Skeletal muscle cell (primary cell): ENCODE measurements around the gene PRPF6.

Experiments
- DNase-seq: peaks from one replicate; pipeline ENCODE4 v3.0.0-alpha.2; 2010; ENCODE audit warnings: low read depth
- H3K4me3 ChIP-seq: 2 replicates; pipeline ENCODE4 v1.5.1; 2011; ENCODE audit warnings: low read depth, mild to moderate bottlenecking, control low read depth, low read length, moderate library complexity

Gene PRPF6

DNA sequence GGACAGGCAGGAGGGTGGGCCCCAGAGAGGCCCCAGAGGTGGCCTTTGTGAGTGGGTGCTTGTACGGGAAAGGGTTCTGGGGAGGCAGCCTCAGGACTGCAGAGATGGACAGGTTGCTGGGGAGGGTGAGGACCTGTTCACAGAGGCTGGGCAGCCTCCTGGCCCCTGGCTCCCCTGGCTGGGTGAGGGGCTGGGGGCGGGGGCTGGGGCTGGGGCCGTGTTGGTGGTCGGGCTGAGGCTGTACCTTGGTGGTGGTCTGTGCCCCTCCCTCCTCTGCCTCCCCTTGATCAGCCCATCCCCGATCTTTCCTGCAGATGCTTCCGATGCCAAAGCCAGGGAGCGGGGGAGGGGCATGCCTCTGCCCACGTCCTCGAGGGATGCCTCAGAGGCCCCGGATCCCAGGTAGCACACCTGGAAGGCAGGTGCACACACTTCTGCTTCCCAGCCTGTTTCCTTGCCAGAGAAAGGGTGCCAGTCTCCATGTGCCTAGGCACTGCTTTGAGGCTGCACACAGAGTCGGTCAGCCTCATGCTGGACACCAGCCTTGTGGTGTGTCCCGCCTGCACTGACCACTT, 86.9 kb downstream of the PRPF6 start:
- DNase-seq = no peak

DNA sequence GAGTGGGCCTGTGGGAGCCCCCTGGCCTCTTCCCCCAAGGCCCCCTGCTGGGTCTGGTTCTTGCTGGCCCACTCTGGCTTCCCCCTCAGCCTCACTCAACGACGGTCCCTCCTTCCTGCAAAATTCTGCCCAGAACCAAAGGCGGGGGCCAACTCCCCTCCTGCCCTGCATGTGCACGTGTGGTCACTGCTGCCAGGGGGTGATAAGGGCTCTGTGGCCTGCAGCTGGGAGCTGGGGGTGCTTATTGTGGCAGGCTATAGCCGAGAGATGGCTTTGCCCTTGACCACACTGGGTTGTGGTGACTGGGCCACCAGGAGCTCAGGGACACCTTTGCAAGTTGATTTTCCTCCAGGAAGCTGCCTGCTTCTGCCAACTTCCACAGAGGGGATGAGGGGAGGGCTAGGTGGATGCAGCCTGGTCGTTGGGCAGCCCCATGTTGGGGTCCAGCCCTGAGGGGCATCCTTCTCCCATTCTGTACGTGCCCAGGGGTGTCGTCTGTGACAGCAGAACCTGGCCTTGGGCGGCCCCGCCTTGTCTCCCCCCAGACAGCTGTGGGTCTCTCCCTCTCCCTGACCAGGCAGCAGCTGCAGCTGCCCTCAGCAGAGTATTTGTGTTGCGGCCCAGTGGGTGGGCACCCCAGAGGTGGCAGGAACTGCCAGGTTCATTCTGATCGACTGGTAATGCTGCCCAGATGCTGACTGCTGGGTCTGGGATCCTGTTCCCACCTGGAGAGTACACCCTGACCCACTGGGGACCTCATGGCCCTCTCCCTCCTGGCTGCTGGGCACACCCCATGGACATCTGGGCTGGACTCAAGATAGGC, 87.7 kb downstream of the PRPF6 start:
- no peak for DNase-seq
- H3K4me3 ChIP-seq = no peak overlapping the region

More for the DNA sequence above, 86.9 kb downstream of the PRPF6 start:
- H3K4me3 ChIP-seq = no peak overlapping the region

DNA sequence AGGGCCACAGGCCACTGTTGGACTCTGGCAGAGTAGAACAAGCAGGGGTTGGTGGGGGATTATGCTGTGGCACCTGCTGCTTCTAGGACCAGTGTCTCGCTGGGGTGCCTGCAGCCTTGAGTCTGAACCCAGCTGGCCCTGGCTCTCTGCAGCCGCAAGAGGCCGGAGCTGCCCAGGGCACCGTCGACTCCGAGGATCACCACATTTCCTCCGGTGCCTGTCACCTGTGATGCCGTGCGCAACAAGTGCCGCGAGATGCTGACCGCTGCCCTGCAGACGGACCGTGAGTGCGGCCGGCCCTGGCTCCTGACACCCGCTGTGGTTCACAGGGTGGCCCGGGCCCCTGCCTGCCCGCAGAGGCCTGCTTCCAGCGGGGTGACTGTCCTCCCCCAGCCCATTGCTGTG, 88.3 kb downstream of the PRPF6 start:
- H3K4me3 ChIP-seq = no peak overlapping the region
- no peak for DNase-seq

DNA sequence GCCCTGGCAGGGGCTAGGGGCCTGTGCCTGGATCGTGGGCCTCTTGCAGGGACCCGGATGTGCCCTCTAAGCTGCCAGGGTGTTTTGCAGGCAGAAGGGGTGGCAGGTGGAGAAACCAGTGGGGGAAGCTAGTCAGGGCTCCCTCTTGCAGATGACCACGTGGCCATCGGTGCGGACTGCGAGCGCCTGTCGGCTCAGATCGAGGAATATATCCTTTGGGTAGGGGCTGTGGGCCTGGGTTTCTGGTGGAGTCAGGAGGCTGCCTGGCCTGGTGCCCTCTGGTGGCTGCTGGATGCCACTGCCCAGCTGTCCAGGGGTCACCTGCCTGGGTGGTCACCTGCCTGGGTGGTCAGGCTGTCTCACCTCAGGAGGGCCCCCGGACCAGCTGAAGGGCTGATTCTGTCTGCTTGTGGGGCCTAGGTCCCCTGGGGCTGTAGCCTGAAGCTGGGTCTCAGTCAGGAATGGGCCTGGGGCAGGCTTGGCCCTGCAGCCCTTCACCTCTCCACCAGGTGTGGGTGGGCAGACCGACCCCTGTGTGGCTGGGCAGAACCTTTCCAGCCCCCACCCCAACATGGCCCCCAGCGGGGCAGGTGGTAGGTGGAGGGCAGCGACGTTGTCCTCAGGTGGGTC, 88.8 kb downstream of the PRPF6 start:
- no peak overlapping the region for H3K4me3 ChIP-seq
- no peak for DNase-seq

DNA sequence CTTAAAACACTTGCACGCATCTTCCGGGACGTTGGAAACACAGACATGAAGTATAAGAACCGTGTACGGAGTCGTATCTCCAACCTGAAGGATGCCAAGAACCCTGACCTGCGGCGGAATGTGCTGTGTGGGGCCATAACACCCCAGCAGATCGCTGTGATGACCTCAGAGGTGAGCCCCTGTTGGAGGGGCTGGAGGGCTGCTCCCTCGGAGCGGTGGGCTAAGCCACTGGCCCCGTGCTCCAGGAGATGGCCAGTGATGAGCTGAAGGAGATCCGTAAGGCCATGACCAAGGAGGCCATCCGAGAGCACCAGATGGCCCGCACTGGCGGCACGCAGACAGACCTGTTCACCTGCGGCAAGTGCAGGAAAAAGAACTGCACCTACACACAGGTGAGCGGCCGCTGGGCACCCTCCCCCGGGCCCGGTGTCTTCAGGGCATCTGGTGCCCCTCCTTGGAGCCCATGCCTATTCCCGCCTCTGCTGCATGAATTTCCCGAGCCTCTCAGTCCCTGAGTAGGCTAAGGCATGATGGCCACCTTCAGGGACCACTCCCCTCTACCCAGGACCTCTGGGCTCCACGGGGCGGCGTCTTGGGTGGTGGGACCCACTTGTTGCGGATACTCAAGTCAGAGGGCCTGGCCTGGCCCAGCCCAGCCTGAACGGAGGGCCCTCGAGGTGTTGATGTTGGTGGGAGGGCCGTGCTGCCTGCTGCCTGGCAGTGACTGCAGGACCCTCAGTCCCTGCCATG, 89.5 kb downstream of the PRPF6 start:
- no peak overlapping the region for H3K4me3 ChIP-seq
- no peak for DNase-seq

DNA sequence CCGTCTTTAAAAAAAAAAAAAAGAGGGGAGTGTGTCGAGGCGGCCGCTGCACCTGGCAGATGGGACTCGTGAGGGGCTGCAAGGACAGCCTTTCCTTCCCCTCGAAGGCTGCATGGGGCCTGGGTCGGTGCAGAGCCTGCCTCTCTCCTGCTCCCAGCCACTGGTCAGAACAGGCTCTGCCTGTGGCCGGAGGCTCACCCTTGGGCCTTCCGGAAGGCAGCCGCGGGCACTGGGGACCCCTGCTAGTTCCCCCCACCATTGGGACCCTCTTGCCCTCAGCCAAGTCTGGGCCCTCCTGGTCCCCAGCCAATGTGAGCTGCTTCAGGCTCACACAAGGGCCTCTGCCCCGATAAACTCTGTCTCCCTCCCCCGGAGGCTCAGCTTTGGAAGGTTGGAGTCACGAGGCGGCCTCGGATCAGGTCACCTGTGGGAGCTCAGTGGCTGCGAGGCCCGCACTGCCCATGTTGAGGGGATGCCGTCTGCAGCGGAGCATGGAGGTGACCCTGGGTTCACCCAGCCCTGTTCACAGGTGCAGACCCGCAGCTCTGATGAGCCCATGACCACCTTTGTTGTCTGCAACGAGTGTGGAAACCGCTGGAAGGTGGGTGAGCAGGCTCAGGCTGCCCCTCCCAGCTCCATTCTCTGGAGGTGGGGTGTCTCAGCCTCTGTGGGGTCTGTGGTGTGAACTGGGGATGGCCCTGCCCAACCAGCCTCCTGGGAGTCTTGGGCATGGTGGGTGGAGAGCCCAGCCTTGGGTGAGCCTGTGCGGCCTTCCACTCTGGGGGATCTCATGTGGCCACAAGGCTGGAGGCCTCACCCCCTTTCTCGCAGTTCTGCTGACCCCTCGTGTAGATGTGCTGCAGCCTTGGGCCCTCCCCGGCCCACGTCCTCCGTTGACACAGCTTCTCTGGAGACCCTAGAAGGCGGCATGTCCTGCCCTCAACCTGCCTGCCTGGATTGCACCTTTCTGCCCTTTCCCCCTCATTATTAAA, 90.7 kb downstream of the PRPF6 start:
- DNase-seq = no peak
- H3K4me3 ChIP-seq = no peak overlapping the region

DNA sequence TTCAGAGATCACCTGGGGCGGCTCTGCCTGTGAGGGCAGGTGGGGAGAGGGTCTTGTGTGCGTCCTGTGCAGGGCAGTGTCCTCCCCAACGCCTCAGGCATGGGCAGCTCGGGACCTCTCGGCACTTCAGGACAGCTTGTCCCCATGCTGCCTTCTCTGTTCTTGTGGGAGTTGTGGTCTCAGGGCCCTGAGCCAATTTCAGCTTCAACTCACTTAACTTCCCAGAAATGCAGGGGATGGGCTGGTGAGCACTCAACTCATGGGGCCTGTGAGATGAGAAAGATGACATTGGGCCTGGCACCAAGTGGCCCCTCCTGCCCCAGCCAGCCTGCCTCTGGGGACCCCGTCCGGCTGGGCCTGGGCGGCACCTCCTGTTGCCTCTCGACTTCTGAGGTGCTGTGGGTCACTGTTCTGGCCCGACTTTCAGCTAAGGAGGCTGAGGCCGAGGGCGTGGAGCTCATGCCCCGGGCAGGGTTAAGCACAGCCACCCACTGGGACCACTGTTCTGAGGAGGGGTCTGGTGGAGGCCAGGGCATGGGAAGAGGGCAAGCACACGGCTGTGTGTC, 91.6 kb downstream of the PRPF6 start:
- no peak overlapping the region for H3K4me3 ChIP-seq
- no peak for DNase-seq

DNA sequence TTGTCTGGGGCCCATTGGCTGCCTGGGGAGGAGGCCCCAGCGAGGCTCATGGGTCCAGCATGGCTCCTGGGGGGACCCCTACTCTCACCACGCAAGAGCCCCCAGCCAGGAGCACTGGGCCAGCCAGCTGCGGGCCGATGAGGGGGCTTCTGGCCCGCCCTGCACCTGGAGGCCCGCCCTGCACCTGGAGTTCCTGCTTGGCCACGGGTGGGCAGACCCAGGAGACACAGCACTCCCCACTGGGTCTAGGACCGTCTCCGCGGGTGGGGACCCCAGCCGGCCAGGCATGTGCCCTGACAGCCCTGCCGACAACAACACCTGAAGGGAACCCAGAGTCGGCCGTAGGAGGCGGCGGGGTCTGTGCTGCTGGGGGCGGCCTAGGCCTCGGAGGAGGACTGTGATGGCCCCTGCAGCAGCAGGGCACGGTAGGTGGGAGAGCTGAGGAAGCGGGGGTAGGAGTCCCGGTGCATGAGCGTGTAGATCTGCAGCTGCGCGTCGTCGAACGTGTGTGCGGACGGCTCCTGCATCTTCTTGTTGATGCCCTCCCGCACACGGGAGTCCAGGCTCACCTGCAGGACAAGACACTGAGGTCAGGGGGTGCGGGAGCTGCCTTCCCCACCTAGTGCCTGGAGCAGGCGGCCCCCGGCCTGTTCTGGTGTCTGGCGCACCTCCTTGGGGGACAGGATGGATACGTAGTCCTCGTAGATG, 92.7 kb downstream of the PRPF6 start:
- no peak overlapping the region for H3K4me3 ChIP-seq
- DNase-seq = no peak

DNA sequence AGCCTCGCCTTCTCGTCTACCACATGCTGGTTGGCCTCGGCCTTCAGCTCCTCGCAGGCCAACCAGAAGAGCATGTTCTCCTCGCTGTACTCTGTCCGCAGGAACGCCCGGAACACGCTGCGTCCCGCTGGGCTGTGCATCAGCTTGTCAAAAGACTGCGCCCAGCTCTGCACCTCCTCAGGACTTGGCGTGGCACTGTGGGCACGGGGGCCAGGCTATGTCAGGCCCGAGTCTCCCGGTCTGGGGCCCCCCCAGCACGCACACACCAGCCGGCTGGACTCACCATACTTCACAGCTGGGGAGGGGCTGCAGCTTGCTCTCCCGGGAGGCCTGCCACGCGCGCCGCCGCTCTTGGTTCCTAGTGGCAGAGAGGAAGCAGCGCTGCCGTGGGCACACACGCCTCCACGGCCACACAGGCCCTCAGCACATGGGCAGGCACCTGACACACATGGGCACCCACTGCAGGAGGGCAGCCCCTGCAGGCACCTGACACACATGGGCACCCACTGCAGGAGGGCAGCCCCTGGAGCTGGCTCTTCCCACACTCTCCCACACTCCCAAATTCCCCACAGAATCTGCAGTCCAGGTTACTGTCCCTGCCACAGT, 93.4 kb downstream of the PRPF6 start:
- DNase-seq = no peak
- no peak overlapping the region for H3K4me3 ChIP-seq

DNA sequence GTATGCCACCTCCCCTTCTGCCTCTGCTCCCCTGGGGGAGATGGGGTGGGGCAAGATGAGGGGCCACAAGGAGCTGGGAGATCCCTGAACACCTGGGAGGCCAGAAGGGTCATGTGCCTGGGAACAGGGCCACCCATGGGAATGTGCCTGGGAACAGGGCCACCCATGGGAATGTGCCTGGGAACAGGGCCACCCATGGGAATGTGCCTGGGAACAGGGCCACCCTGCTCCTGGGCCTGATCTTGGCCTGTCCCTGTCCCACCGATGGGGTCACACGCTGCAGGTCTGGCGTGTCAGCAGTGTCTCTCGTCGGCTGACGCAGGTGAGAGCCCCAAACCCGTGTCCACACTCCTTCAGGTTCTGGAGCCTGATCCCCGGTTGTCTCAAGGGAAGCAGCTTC, 94.0 kb downstream of the PRPF6 start:
- DNase-seq = no peak

DNA sequence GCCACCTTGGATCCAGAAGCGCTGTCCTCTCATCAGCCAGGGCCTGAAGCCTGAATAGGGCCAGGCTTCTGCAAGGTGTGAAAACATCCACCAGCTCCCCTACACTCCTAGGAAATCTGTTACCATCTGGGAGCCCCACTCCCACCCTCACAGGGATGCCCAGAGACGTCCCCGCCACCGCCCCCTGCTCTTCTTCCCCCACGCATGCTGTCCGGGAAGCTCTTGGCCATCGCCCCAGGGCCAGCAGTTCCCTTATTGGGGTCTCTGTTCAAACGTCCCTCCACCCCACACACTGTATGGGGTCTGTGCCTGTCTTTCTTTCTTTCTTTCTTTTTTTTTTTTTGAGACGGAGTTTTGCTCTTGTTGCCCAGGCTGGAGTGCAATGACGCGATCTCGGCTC, 94.6 kb downstream of the PRPF6 start:
- H3K4me3 ChIP-seq = no peak overlapping the region
- no peak for DNase-seq

More for the DNA sequence above, 94.0 kb downstream of the PRPF6 start:
- no peak overlapping the region for H3K4me3 ChIP-seq

DNA sequence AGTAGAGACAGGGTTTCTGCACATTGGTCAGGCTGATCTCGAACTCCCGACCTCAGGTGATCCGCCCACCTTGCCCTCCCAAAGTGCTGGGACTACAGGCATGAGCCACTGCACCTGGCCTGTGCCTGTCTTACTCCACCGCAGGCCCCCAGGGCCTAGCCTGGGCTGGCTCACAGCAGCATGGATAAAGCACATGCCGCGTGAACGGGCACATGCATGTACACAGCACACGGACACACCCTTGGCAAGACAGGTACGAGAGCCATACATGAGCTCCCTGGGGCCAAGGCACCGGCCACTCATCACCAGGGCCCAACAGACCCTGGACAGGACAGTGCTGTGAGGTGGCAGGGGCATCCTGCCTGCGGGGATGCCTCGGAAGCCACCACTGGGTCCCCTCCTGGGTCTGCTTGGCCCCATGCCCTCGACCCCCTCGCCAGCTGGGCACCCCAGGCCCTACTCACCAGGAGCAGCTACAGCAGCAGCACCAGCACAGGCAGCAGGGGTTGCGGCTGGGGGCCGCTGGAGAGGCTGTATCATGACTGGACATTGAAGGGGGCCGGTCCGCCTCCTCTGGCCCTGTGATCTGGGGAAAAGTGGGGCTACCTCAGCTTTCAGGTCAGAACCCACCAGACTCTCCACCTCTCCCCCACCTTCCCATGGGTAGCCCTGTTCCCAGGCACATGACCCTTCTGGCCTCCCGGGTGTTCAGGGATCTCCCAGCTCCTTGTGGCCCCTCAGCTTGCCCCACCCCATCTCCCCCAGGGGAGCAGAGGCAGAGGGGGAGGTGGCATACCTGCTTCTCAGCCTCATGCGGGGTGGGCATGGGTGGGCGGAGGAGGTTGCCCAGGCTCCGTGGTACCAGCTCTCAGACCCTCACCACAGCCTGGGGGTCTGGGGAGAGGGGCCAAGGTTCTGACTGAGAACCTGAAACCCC, 95.4 kb downstream of the PRPF6 start:
- DNase-seq = no peak
- H3K4me3 ChIP-seq = no peak overlapping the region

DNA sequence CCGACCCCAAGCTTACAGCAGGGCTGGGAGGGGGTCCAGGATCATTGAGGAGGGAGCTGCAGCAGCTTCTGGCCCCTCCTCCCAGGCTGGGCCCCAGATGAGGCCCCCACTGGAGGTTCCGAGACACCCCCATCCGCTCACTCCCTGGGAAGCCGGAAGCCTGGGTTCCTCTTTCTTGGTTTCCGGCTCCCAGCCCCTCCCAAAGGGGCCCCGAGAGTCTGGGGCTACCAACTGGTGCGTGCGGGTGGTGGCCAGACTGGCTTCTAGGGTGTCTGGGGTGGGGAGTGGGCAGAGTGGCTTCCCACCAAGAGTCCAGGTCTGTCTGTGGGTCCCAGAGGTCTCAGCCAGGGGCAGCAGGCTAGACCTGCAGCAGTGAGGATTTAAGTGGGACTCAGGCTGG, 96.2 kb downstream of the PRPF6 start:
- no peak overlapping the region for H3K4me3 ChIP-seq
- no peak for DNase-seq

DNA sequence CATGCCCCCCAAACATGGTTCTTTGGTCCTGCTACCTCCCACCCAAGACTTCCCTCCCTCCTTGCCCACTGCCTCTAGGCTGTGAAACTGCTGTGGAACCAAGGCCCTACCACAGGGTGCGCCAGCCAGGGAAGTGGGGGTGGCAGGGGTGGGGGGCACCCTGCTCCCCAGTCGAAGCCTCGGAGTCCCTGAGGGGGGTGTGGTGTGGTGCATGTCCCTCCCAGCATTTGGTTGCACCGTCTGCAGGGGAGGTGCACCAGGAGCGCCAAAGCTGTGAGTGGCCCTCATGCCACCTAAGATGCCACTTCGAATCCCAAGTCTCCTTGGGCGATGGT, 96.6 kb downstream of the PRPF6 start:
- H3K4me3 ChIP-seq = no peak overlapping the region
- no peak for DNase-seq

DNA sequence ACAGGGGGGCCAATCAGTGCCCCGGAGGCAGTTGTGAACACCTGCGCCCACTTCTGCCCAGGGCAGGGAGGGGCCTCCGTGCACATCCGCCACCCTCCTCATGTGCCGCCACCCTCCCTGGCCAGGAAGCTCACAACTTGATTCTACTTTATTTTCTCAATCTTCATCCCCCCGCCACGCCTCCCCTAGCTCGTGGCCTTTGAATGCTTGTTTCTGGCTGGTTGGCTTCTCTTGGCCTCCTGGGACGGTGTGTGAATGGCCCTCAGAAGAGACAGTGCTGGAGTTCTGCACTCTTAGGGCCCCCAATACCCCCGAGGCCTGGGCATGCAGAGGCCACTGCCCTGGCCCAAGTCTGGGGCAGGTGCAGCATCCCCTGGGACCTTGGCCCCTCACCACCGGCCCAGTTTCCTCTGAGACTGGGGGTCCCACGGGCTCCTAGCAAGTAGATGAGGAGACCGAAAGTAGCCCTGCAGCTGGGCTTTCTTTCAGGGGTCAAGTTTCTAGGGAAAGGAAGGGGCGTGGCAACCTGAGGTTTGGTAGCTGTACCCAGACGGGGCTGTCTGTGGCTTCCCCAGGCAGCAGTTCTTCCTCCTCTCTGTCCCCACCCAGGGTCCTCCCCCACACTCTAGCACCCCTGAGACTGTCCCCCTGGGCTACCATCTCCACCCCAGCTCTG, 97.1 kb downstream of the PRPF6 start:
- no peak for DNase-seq
- peak overlapping the region; percentile 81 for H3K4me3 ChIP-seq

DNA sequence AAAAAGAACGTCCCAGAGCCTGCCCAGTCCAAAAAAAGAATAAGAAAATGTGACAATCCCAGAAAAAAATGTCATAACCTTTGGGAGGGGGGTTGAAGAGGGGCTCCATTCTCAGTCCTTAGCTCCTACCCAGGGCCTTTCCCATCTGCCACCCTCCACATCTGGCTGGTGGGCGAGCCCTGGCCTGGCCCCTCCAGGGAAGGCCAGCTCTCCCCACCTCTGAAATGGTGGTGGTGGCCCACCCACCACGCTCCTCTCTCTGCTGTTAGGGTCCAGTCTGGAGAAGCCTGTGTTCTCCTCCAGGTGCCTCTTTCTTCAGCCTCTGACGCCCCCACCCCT, 98.0 kb downstream of the PRPF6 start:
- H3K4me3 ChIP-seq = peak overlapping the region; percentile 81
- no peak for DNase-seq
